HepG2 (cell line): ENCODE measurements around the gene ADAT3. TPM values are rescaled to one million over a fixed set of nuclear protein-coding genes. Genes with fewer than 3 reads are reported as not detected.

Source experiments
- ARID5B ChIP-seq: IDR thresholded peaks from 2 replicates; pipeline ENCODE4 v1.4.0; 2020; ENCODE audit warnings: mild to moderate bottlenecking, missing genetic modification reagents
- BRD4 ChIP-seq: sonication (generic); formaldehyde crosslinking; IDR thresholded peaks from 2 replicates; pipeline ENCODE4 v1.4.0; 2020; ENCODE audit warnings: missing genetic modification reagents
- CAMTA2 ChIP-seq: sonication (generic); formaldehyde crosslinking; IDR thresholded peaks from 2 replicates; pipeline ENCODE4 v1.4.0; 2020; ENCODE audit warnings: mild to moderate bottlenecking, missing genetic modification reagents, borderline replicate concordance
- CENPBD1 ChIP-seq: sonication (generic); formaldehyde crosslinking; IDR thresholded peaks from 2 replicates; pipeline ENCODE4 v1.8.0; 2022; ENCODE audit warnings: missing genetic modification reagents, low read depth, mild to moderate bottlenecking, borderline replicate concordance
- ELF3 ChIP-seq: IDR thresholded peaks from 2 replicates; pipeline ENCODE4 v1.6.1; 2016; ENCODE audit warnings: missing genetic modification reagents, missing compliant biosample characterization
- GTF2F1 ChIP-seq: fragments of 150-350 bp; IDR thresholded peaks from 2 replicates; pipeline ENCODE4 v1.6.1; 2014; ENCODE audit warnings: low read length
- HDAC1 ChIP-seq: sonication (generic); formaldehyde crosslinking; IDR thresholded peaks from 2 replicates; pipeline ENCODE4 v1.5.1; 2020; ENCODE audit warnings: mild to moderate bottlenecking, missing genetic modification reagents
- HDAC2 ChIP-seq: sonication (generic); formaldehyde crosslinking; IDR thresholded peaks from 2 replicates; pipeline ENCODE4 v1.4.0; 2020; ENCODE audit warnings: missing genetic modification reagents
- KLF11 ChIP-seq: IDR thresholded peaks from 2 replicates; pipeline ENCODE4 v1.6.1; 2016; ENCODE audit warnings: missing compliant biosample characterization
- MAFF ChIP-seq: IDR thresholded peaks from 2 replicates; pipeline ENCODE4 v1.6.1; 2011; ENCODE audit warnings: low read depth, low read length, improper control_type of control experiment
- MBNL3 ChIP-seq: fragments of 250-450 bp; sonication (Bioruptor Pico); conservative IDR thresholded peaks from 2 replicates; pipeline ENCODE4 v1.8.0; 2022; ENCODE audit warnings: mild to moderate bottlenecking, inconsistent platforms
- SMARCE1 ChIP-seq: fragments of 450-650 bp; IDR thresholded peaks from 2 replicates; pipeline ENCODE4 v1.6.1; 2017; ENCODE audit warnings: borderline replicate concordance
- SRSF4 ChIP-seq: fragments of 200-400 bp; formaldehyde crosslinking; IDR thresholded peaks from one replicate; pipeline ENCODE4 v1.6.1; 2018; ENCODE audit warnings: mild to moderate bottlenecking, low read depth, low read length, moderate library complexity; ENCODE audit not compliant: poor library complexity, severe bottlenecking
- USF2 ChIP-seq, 2 experiments: sonication (generic) in 1 of 2; formaldehyde crosslinking in 1 of 2; IDR thresholded peaks; 2 replicates each; pipeline versions ENCODE4 v1.5.1 to v1.6.1; 2011 to 2020; ENCODE audit warnings: borderline replicate concordance in 1 of 2, low read depth in 1 of 2, low read length in 1 of 2, mild to moderate bottlenecking in 1 of 2, missing genetic modification reagents in 1 of 2, moderate library complexity in 1 of 2
- ZFP36L2 ChIP-seq: sonication (generic); formaldehyde crosslinking; IDR thresholded peaks from 2 replicates; pipeline ENCODE4 v1.4.0; 2020; ENCODE audit warnings: missing genetic modification reagents
- ZNF451 ChIP-seq: sonication (generic); formaldehyde crosslinking; IDR thresholded peaks from 2 replicates; pipeline ENCODE4 v1.5.0; 2020; ENCODE audit warnings: mild to moderate bottlenecking, missing genetic modification reagents
- ZNF501 ChIP-seq: sonication (generic); formaldehyde crosslinking; IDR thresholded peaks from 2 replicates; pipeline ENCODE4 v1.5.1; 2020; ENCODE audit warnings: mild to moderate bottlenecking, moderate library complexity, missing genetic modification reagents
- ZNF777 ChIP-seq: sonication (generic); formaldehyde crosslinking; IDR thresholded peaks from 2 replicates; pipeline ENCODE4 v1.4.0; 2020; ENCODE audit warnings: missing genetic modification reagents
- ZSCAN21 ChIP-seq: sonication (generic); formaldehyde crosslinking; IDR thresholded peaks from 2 replicates; pipeline ENCODE4 v1.8.0; 2022; ENCODE audit warnings: mild to moderate bottlenecking, missing genetic modification reagents, moderate library complexity, borderline replicate concordance
- polyA plus RNA-seq, 8 experiments: library from polyadenylated mRNA; depleted of rRNA in 3 of 8; stranded (reverse) in 7 of 8; unstranded in 1 of 8; fragments of >200 nt; fragmentation: Illumina TruSeq in 4 of 8; extraction: Trizol in 4 of 8; gene quantifications; 2 replicates each; pipeline versions ENCODE4 v1.2.1 to v1.2.3, GENCODE V29; 2011 to 2016; ENCODE audit warnings: low read depth in 4 of 8, missing spikeins in 1 of 8, mixed read lengths in 1 of 8; ENCODE audit not compliant: insufficient read depth in 1 of 8
- total RNA-seq, 5 experiments: library from RNA; depleted of rRNA; stranded (reverse); fragments of >200 nt; fragmentation: Illumina TruSeq; extraction: Trizol; gene quantifications; 2 replicates each; pipeline ENCODE4 v1.2.3, GENCODE V29; 2016; ENCODE audit warnings: low read depth in 1 of 5
- TF ChIP-seq, protein P1 (sequence below): sonication (generic); formaldehyde crosslinking; IDR thresholded peaks from 2 replicates; pipeline ENCODE4 v1.5.0; 2020; ENCODE audit warnings: missing genetic modification reagents
- TF ChIP-seq, protein P2 (sequence below): sonication (generic); formaldehyde crosslinking; IDR thresholded peaks from 2 replicates; pipeline ENCODE4 v1.5.0; 2020; ENCODE audit warnings: missing genetic modification reagents

The ADAT3 gene
- total and polyA plus RNA-seq, 2 of the 13 experiments (the other 11 are each of a cell fraction or from before 2014, with no cell fraction given): 0.95 to 3.5 TPM

- TF ChIP-seq USF2 (IDR thresholded peaks at IDR 0.05; ENCODE audit: low read depth, low read length) (peak; percentile 73), USF2 (CRISPR knock-in tag; IDR thresholded peaks at IDR 0.05; ENCODE audit: borderline replicate concordance) (peak; percentile 59; the same call in 1 of the 2 replicates), ZNF777 (CRISPR knock-in tag) (peak; percentile 40; the same call in 1 of the 2 replicates), GTF2F1 (no peak), HDAC2 (CRISPR knock-in tag) (0 out of 2 replicates have a peak, but pooled peaks have one; percentile 14), ZNF501 (CRISPR knock-in tag) (peak; percentile 80), ZNF451 (CRISPR knock-in tag) (0 out of 2 replicates have a peak, but pooled peaks have one; percentile 25), MBNL3 (CRISPR knock-in tag) (no peak), ELF3 (CRISPR knock-in tag) (peak; percentile 24), SRSF4 (no peak), ZSCAN21 (CRISPR knock-in tag) (peak; percentile 59; the same call in 1 of the 2 replicates), SMARCE1 (no peak), CENPBD1 (no peak), CAMTA2 (no peak), ZFP36L2 (CRISPR knock-in tag) (no peak), KLF11 (CRISPR knock-in tag) (no peak), HDAC1 (CRISPR knock-in tag) (peak; percentile 84), BRD4 (CRISPR knock-in tag) (no peak; the same call in 1 of the 2 replicates), ARID5B (CRISPR knock-in tag) (no peak), MAFF (no peak)
- TF ChIP-seq, protein P1, sequence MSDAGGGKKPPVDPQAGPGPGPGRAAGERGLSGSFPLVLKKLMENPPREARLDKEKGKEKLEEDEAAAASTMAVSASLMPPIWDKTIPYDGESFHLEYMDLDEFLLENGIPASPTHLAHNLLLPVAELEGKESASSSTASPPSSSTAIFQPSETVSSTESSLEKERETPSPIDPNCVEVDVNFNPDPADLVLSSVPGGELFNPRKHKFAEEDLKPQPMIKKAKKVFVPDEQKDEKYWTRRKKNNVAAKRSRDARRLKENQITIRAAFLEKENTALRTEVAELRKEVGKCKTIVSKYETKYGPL (CRISPR knock-in tag): no peak
- TF ChIP-seq, protein P2, sequence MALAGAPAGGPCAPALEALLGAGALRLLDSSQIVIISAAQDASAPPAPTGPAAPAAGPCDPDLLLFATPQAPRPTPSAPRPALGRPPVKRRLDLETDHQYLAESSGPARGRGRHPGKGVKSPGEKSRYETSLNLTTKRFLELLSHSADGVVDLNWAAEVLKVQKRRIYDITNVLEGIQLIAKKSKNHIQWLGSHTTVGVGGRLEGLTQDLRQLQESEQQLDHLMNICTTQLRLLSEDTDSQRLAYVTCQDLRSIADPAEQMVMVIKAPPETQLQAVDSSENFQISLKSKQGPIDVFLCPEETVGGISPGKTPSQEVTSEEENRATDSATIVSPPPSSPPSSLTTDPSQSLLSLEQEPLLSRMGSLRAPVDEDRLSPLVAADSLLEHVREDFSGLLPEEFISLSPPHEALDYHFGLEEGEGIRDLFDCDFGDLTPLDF: no peak
These were observed 41.3 kb upstream of the ADAT3 start (continued) for GRCh38 chr19:1863638-1864479.
